ENCODE results near the gene MVB12B.

GRCh38 chr9:126511411-126511810 lies 184.8 kb downstream of the MVB12B start:
- TF ChIP-seq CTCF (conservative IDR thresholded peaks at IDR 0.05; ENCODE audit: low read depth, low read length) (no peak), BHLHE40 (IDR thresholded peaks at IDR 0.05; ENCODE audit: low read depth, low read length) (no peak), RAD21 (IDR thresholded peaks at IDR 0.05; ENCODE audit: low read length) (no peak), CHD1 (IDR thresholded peaks at IDR 0.05; ENCODE audit: low read depth, low read length) (no peak), POLR2A (IDR thresholded peaks at IDR 0.05; ENCODE audit: low read depth, low read length) (no peak), SMC3 (IDR thresholded peaks at IDR 0.05; ENCODE audit: low read depth, low read length) (no peak)
